GM12864 (cell line): ENCODE data around the gene KPNA1.
A peak's percentile ranks its signal among the peaks of the same experiment; 100 is the strongest.

Experiments
- DNase-seq: peaks from one replicate; pipeline ENCODE4 v3.0.0-alpha.2; 2011; ENCODE audit warnings: low read depth
- H3K4me3 ChIP-seq: 2 replicates; pipeline ENCODE4 v1.5.1; 2011; ENCODE audit warnings: mild to moderate bottlenecking, low read depth, low read length, control low read depth
- TF ChIP-seq, protein P1 (sequence below): IDR thresholded peaks from 2 replicates; pipeline ENCODE4 v1.5.1; 2011; ENCODE audit warnings: low read depth, mild to moderate bottlenecking, moderate library complexity, low read length, control low read depth, inconsistent platforms; ENCODE audit errors: missing control alignments

KPNA1 gene

DNA sequence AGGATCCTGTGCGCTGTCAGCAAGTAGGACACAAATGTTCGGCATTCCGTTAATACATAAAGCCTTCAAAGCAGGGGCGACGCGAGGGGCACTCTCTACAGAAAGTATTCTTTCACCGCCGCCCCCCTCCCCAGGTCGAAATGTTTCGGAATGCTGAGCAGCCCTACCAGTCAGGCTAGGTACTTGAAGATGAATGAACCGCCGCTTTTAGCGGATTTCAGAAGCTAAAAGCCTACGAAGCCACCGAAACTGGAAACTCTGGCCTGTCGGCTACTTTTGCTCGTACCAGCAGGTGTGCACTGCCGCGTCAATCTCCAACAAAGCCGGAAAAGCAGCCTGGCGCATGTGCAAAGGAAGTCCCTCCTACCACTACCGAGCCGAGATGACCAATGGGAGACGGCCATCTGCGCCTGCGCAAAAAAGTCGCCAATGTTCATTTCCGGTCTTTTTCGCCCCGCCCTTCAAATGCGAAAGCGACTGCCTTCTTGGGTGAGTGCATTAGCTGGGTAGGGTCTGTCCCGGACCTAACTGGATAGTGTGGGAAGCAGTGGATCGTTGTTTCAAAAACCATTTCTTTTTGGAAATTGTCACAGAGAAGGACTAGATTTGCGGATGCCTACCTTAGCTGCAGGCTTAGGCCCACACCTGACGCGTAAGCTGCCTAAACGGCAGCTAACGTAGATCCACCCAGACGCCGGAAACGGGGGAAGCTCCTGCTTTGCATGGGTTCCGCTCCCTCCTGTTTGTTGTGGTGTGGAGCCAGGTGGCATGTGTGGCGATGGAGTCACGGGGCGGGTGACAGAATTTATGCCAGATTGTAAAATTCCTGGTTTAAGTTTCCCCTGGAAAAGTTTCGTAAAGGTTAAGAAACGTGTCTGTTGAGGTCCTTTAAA lies 98.7 kb downstream of the KPNA1 start, which contains the start of gene WDR5B:
Gene WDR5B (minus strand): TSS at position 301 of the 893 bp plus-strand sequence. CDS start 534 bp downstream, outside the sequence.
- DNase-seq: peak; percentile 98
- TF ChIP-seq, protein P1, sequence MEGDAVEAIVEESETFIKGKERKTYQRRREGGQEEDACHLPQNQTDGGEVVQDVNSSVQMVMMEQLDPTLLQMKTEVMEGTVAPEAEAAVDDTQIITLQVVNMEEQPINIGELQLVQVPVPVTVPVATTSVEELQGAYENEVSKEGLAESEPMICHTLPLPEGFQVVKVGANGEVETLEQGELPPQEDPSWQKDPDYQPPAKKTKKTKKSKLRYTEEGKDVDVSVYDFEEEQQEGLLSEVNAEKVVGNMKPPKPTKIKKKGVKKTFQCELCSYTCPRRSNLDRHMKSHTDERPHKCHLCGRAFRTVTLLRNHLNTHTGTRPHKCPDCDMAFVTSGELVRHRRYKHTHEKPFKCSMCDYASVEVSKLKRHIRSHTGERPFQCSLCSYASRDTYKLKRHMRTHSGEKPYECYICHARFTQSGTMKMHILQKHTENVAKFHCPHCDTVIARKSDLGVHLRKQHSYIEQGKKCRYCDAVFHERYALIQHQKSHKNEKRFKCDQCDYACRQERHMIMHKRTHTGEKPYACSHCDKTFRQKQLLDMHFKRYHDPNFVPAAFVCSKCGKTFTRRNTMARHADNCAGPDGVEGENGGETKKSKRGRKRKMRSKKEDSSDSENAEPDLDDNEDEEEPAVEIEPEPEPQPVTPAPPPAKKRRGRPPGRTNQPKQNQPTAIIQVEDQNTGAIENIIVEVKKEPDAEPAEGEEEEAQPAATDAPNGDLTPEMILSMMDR: peak; percentile 15
- peak within 1 kb of the TSS; percentile 77 for H3K4me3 ChIP-seq

- peak overlapping the region; percentile 77 for H3K4me3 ChIP-seq
- TF ChIP-seq, protein P1: no peak
- peak; percentile 62 for DNase-seq
Measured at GRCh38 chr3:122415104-122415744, 99.5 kb downstream of the KPNA1 start.

DNA sequence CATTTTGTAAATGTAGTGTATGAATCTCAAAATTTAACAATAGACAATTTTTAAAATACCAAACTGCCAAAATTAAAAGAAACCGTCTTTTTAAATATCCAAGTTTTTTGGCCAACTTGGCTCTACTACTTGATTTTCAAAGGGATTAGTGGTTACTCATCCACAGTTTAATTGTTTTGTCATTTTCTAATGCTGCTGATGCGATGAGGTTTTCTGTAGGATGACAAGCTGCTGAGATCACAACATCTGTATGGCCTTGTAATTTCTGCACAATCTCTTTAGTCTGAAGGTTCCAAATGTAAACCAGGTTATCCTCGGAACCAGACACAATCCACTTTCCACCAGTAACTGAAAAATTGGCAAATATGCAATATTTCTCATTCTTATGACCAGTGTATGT lies 100.3 kb downstream of the KPNA1 start:
- no peak for DNase-seq
- no peak overlapping the region; the same call in 1 of the 2 replicates for H3K4me3 ChIP-seq
- TF ChIP-seq, protein P1: no peak

- no peak for DNase-seq
- TF ChIP-seq, protein P1: no peak
Measured at GRCh38 chr3:122410639-122411038, 104.1 kb downstream of the KPNA1 start.

DNA sequence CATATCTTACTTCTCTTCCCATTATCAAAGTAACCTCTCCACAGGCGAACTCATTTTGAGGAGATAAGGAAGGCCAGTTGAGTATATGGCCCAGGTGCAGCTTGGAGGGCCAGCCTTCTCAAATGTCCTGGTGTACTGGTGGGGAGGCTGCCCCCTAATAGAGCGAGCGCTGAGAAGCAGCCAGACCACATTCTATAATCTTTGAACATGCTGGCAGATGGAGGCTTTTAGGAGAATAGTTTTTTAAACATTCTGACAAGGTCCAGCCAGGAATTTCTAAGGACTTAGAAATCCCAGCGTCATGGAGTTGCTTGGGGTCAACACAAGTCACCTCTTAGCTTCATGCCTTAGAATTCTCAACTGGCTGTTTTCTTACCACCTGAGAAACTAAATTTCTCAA lies 104.6 kb downstream of the KPNA1 start:
- DNase-seq: no peak
- no peak overlapping the region for H3K4me3 ChIP-seq
- TF ChIP-seq, protein P1: no peak

More at GRCh38 chr3:122410639-122411038, 104.1 kb downstream of the KPNA1 start:
- H3K4me3 ChIP-seq: no peak overlapping the region

DNA sequence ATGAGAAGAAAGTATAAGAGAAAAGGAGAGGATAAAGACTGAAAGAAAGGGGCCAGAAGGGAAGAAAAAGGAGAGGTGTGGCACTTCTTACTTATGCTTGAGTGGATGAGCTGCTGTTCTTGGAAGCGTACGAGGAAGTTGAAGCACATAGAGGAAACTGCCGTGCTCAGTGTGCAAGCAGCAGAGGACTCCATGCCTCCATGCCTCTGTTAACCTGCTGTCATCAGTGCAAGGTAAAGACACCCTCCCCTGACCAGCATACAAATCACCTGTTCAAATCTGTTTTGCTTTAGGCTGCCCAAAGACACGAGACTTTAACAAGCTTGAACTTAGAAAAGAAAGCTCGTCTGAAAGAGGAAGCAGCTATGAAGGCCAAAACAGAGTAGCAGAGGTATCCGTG lies 105.3 kb downstream of the KPNA1 start:
- no peak for DNase-seq
- TF ChIP-seq, protein P1: no peak
- H3K4me3 ChIP-seq: peak overlapping the region; percentile 8
